ENCODE data around the gene RAD51B.

- TF ChIP-seq CTCF (IDR thresholded peaks at IDR 0.05 in 2 of 3, conservative IDR thresholded peaks at IDR 0.05 in 1 of 3; ENCODE audit: borderline replicate concordance in 1 of 3, insufficient read depth in 1 of 3, low read depth in 2 of 3, low read length in 2 of 3), result no peak
- TF ChIP-seq POLR2A (IDR thresholded peaks at IDR 0.05; ENCODE audit: borderline replicate concordance, extremely low read depth, insufficient read depth, insufficient read length), result no peak
- TF ChIP-seq POLR2AphosphoS5 (IDR thresholded peaks at IDR 0.05; ENCODE audit: low read depth, low read length), result no peak
- no peak for TF ChIP-seq MAX (IDR thresholded peaks at IDR 0.05)
- TF ChIP-seq, protein P1, sequence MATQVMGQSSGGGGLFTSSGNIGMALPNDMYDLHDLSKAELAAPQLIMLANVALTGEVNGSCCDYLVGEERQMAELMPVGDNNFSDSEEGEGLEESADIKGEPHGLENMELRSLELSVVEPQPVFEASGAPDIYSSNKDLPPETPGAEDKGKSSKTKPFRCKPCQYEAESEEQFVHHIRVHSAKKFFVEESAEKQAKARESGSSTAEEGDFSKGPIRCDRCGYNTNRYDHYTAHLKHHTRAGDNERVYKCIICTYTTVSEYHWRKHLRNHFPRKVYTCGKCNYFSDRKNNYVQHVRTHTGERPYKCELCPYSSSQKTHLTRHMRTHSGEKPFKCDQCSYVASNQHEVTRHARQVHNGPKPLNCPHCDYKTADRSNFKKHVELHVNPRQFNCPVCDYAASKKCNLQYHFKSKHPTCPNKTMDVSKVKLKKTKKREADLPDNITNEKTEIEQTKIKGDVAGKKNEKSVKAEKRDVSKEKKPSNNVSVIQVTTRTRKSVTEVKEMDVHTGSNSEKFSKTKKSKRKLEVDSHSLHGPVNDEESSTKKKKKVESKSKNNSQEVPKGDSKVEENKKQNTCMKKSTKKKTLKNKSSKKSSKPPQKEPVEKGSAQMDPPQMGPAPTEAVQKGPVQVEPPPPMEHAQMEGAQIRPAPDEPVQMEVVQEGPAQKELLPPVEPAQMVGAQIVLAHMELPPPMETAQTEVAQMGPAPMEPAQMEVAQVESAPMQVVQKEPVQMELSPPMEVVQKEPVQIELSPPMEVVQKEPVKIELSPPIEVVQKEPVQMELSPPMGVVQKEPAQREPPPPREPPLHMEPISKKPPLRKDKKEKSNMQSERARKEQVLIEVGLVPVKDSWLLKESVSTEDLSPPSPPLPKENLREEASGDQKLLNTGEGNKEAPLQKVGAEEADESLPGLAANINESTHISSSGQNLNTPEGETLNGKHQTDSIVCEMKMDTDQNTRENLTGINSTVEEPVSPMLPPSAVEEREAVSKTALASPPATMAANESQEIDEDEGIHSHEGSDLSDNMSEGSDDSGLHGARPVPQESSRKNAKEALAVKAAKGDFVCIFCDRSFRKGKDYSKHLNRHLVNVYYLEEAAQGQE (IDR thresholded peaks at IDR 0.05; ENCODE audit: low read depth), result no peak
- TF ChIP-seq EZH2phosphoT487 (IDR thresholded peaks at IDR 0.05; ENCODE audit: borderline replicate concordance), result no peak
- TF ChIP-seq EZH2 (IDR thresholded peaks at IDR 0.05), result no peak
Measured at GRCh38 chr14:68744613-68745012, 925.0 kb downstream of the RAD51B start.

Data from HCT116 (cell line).